ENCODE results near the gene ASXL1.

GRCh38 chr20:32474717-32474966 is 116.5 kb downstream of the ASXL1 start:
- TF ChIP-seq POLR2A (conservative IDR thresholded peaks at IDR 0.05), result no peak
- TF ChIP-seq, protein P1, sequence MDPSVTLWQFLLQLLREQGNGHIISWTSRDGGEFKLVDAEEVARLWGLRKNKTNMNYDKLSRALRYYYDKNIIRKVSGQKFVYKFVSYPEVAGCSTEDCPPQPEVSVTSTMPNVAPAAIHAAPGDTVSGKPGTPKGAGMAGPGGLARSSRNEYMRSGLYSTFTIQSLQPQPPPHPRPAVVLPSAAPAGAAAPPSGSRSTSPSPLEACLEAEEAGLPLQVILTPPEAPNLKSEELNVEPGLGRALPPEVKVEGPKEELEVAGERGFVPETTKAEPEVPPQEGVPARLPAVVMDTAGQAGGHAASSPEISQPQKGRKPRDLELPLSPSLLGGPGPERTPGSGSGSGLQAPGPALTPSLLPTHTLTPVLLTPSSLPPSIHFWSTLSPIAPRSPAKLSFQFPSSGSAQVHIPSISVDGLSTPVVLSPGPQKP (CRISPR knock-in tag; IDR thresholded peaks at IDR 0.05), result no peak
- TF ChIP-seq TFAM (CRISPR knock-in tag; conservative IDR thresholded peaks at IDR 0.05), result no peak
- no peak for TF ChIP-seq KLF16 (IDR thresholded peaks at IDR 0.05)
- no peak for TF ChIP-seq NFRKB (IDR thresholded peaks at IDR 0.05; ENCODE audit: low read depth)
- no peak for TF ChIP-seq NFE2L1 (tag; IDR thresholded peaks at IDR 0.05; ENCODE audit: borderline replicate concordance, low read depth)
- TF ChIP-seq CEBPB (tag; IDR thresholded peaks at IDR 0.05), result no peak
